SK-N-SH treated with all-trans-retinoic acid at 6 μM for 48 hours (cell line): ENCODE results near the gene GRAP2.

Source experiments
- ARNTL ChIP-seq: fragments of 450-650 bp; formaldehyde crosslinking; IDR thresholded peaks from 2 replicates; pipeline ENCODE4 v1.5.0; 2020; ENCODE audit warnings: low read depth, mild to moderate bottlenecking, moderate library complexity, borderline replicate concordance
- ESRRG ChIP-seq: fragments of 250-450 bp; sonication (Bioruptor Pico); IDR thresholded peaks from 2 replicates; pipeline ENCODE4 v1.6.1; 2021; ENCODE audit warnings: mild to moderate bottlenecking
- RARB ChIP-seq: fragments of 250-450 bp; sonication (Bioruptor Pico); IDR thresholded peaks from 2 replicates; pipeline ENCODE4 v1.8.0; 2021; ENCODE audit warnings: mild to moderate bottlenecking, moderate library complexity
- TOX ChIP-seq: fragments of 250-450 bp; sonication (Bioruptor Pico); IDR thresholded peaks from 2 replicates; pipeline ENCODE4 v1.8.0; 2021; ENCODE audit warnings: mild to moderate bottlenecking, moderate library complexity, borderline replicate concordance
- TF ChIP-seq, protein P1 (sequence below): fragments of 250-450 bp; sonication (Bioruptor Pico); IDR thresholded peaks from 2 replicates; pipeline ENCODE4 v1.5.1; 2021; ENCODE audit warnings: mild to moderate bottlenecking, moderate library complexity
- TF ChIP-seq, protein P2 (sequence below): fragments of 250-450 bp; sonication (Bioruptor Pico); IDR thresholded peaks from 2 replicates; pipeline ENCODE4 v1.5.1; 2020; ENCODE audit warnings: low read depth, mild to moderate bottlenecking, moderate library complexity

DNA sequence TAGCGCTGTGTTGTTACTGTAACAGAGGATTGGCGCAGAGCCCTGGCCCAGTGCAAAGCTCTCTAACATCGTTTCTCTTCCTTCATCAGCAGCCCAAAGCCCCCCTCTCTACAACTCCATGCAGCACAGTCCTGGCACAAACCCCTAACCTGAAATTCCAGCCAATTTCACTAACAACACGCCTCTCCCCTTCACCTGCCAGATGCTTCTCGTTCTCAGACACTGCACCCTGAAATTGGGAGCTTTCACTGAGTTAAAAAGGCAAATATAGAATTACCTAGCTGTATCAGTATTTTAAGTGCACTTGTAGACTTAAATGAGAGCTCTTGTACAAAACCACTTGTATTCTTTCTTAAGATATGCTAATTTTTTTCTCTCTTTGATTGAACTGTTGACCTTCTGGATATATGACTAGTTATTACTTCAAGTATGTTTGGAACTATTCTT, 16.3 kb downstream of the GRAP2 start:
- TF ChIP-seq ARNTL (no peak), RARB (no peak), ESRRG (CRISPR knock-in tag) (no peak), TOX (CRISPR knock-in tag) (no peak)
- TF ChIP-seq, protein P1, sequence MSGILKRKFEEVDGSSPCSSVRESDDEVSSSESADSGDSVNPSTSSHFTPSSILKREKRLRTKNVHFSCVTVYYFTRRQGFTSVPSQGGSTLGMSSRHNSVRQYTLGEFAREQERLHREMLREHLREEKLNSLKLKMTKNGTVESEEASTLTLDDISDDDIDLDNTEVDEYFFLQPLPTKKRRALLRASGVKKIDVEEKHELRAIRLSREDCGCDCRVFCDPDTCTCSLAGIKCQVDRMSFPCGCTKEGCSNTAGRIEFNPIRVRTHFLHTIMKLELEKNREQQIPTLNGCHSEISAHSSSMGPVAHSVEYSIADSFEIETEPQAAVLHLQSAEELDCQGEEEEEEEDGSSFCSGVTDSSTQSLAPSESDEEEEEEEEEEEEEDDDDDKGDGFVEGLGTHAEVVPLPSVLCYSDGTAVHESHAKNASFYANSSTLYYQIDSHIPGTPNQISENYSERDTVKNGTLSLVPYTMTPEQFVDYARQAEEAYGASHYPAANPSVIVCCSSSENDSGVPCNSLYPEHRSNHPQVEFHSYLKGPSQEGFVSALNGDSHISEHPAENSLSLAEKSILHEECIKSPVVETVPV (CRISPR knock-in tag): no peak
- TF ChIP-seq, protein P2, sequence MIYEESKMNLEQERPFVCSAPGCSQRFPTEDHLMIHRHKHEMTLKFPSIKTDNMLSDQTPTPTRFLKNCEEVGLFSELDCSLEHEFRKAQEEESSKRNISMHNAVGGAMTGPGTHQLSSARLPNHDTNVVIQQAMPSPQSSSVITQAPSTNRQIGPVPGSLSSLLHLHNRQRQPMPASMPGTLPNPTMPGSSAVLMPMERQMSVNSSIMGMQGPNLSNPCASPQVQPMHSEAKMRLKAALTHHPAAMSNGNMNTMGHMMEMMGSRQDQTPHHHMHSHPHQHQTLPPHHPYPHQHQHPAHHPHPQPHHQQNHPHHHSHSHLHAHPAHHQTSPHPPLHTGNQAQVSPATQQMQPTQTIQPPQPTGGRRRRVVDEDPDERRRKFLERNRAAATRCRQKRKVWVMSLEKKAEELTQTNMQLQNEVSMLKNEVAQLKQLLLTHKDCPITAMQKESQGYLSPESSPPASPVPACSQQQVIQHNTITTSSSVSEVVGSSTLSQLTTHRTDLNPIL (CRISPR knock-in tag): no peak
